GM12864 (cell line): ENCODE measurements around the gene ZNF766.

Experiments
- DNase-seq: peaks from one replicate; pipeline ENCODE4 v3.0.0-alpha.2; 2011; ENCODE audit warnings: low read depth
- H3K4me3 ChIP-seq: 2 replicates; pipeline ENCODE4 v1.5.1; 2011; ENCODE audit warnings: mild to moderate bottlenecking, low read depth, low read length, control low read depth
- CTCF ChIP-seq: IDR thresholded peaks from 2 replicates; pipeline ENCODE4 v1.5.1; 2011; ENCODE audit warnings: low read depth, mild to moderate bottlenecking, moderate library complexity, low read length, control low read depth, inconsistent platforms; ENCODE audit errors: missing control alignments

ZNF766 gene

GRCh38 chr19:52269338-52270261, at the start of gene ZNF766:
Gene ZNF766 (plus strand): TSS chr19:52269587. CDS start chr19:52269614, 27 bp downstream.
- DNase-seq, result peak; percentile 85
- TF ChIP-seq CTCF, result no peak

GRCh38 chr19:52219611-52220010, 49.8 kb upstream of the ZNF766 start:
- DNase-seq, result no peak
- no peak for TF ChIP-seq CTCF
- no peak overlapping the region for H3K4me3 ChIP-seq

More at GRCh38 chr19:52269338-52270261, at the start of gene ZNF766:
- peak within 1 kb of the TSS; percentile 91 for H3K4me3 ChIP-seq

- no peak for DNase-seq
Measured at GRCh38 chr19:52221031-52221430, 48.4 kb upstream of the ZNF766 start.

GRCh38 chr19:52221831-52222375, 47.5 kb upstream of the ZNF766 start:
- no peak for TF ChIP-seq CTCF
- H3K4me3 ChIP-seq, result no peak overlapping the region
- DNase-seq, result no peak

More at GRCh38 chr19:52221031-52221430, 48.4 kb upstream of the ZNF766 start:
- TF ChIP-seq CTCF, result no peak
- H3K4me3 ChIP-seq, result no peak overlapping the region

- no peak for DNase-seq
- no peak overlapping the region for H3K4me3 ChIP-seq
- no peak for TF ChIP-seq CTCF
Measured at GRCh38 chr19:52224211-52224610, 45.2 kb upstream of the ZNF766 start.

GRCh38 chr19:52226652-52227051, 42.7 kb upstream of the ZNF766 start:
- no peak overlapping the region for H3K4me3 ChIP-seq
- no peak for TF ChIP-seq CTCF
- DNase-seq, result no peak
